Neural cell (in vitro differentiated cells): ENCODE results near the gene AIF1. TPM values are rescaled to one million over a fixed set of nuclear protein-coding genes. Genes with fewer than 3 reads are reported as not detected.

ENCODE experiments used
- H2AFZ ChIP-seq: fragments of 200-600, 300-800 bp; sonication (generic), shearing (Covaris generic); 2 replicates; pipeline ENCODE4 v1.6.0; 2014; ENCODE audit warnings: low read depth, mild to moderate bottlenecking, antibody characterized with exemption, low read length, moderate library complexity
- H3F3A ChIP-seq: fragments of 200-600 bp; shearing (Covaris generic); 2 replicates; pipeline ENCODE4 v1.6.1; 2016; ENCODE audit warnings: mild to moderate bottlenecking, moderate library complexity, mixed read lengths, antibody characterized with exemption, low read length; ENCODE audit not compliant: insufficient read depth, poor library complexity, severe bottlenecking
- H3K27ac ChIP-seq: fragments of 200-600, 300-800 bp; sonication (generic), shearing (Covaris generic); 2 replicates; pipeline ENCODE4 v1.5.1; 2014; ENCODE audit warnings: mild to moderate bottlenecking, low read length, moderate library complexity
- H3K27me3 ChIP-seq: fragments of 300-800, 200-600 bp; sonication (generic), shearing (Covaris generic); 2 replicates; pipeline ENCODE4 v1.6.0; 2014; ENCODE audit warnings: mild to moderate bottlenecking, low read depth, low read length, moderate library complexity; ENCODE audit not compliant: insufficient read depth
- H3K36me3 ChIP-seq: fragments of 300-800, 200-600 bp; sonication (generic), shearing (Covaris generic); 2 replicates; pipeline ENCODE4 v1.5.1; 2014; ENCODE audit warnings: mild to moderate bottlenecking, antibody characterized with exemption, low read length, moderate library complexity; ENCODE audit not compliant: insufficient read depth
- H3K4me2 ChIP-seq: fragments of 300-800, 200-600 bp; sonication (generic), shearing (Covaris generic); 2 replicates; pipeline ENCODE4 v1.6.0; 2014; ENCODE audit warnings: mild to moderate bottlenecking, low read length
- H3K4me3 ChIP-seq: fragments of 300-800, 200-600 bp; sonication (generic), shearing (Covaris generic); 2 replicates; pipeline ENCODE4 v1.5.1; 2014; ENCODE audit warnings: mild to moderate bottlenecking, low read length, moderate library complexity
- H3K79me2 ChIP-seq: fragments of 200-600 bp; shearing (Covaris generic); replicated peaks from 2 replicates; pipeline ENCODE4 v1.6.0; 2014; ENCODE audit warnings: mild to moderate bottlenecking, low read length, moderate library complexity; ENCODE audit not compliant: insufficient read depth
- H3K9ac ChIP-seq: fragments of 300-800, 200-600 bp; sonication (generic), shearing (Covaris generic); 2 replicates; pipeline ENCODE4 v1.6.1; 2016; ENCODE audit warnings: mild to moderate bottlenecking, low read length, mixed read lengths
- H3K9me2 ChIP-seq: fragments of 200-600 bp; shearing (Covaris generic); 2 replicates; pipeline ENCODE4 v1.6.1; 2016; ENCODE audit warnings: mild to moderate bottlenecking, low read length, mixed read lengths; ENCODE audit not compliant: insufficient read depth
- H3K9me3 ChIP-seq: fragments of 200-600, 300-800 bp; sonication (generic), shearing (Covaris generic); 2 replicates; pipeline ENCODE4 v1.6.1; 2016; ENCODE audit warnings: mild to moderate bottlenecking, mixed run types, low read length, moderate library complexity, mixed read lengths
- H4K20me1 ChIP-seq: fragments of 200-600 bp; shearing (Covaris generic); 2 replicates; pipeline ENCODE4 v1.6.1; 2016; ENCODE audit warnings: mild to moderate bottlenecking, mixed run types; ENCODE audit not compliant: insufficient read depth
- CTCF ChIP-seq: fragments of 450-650 bp; IDR thresholded peaks from 2 replicates; pipeline ENCODE4 v1.5.1; 2014; ENCODE audit warnings: antibody characterized with exemption, mild to moderate bottlenecking, moderate library complexity; ENCODE audit not compliant: poor library complexity, severe bottlenecking
- EP300 ChIP-seq: fragments of 450-650 bp; conservative IDR thresholded peaks from 2 replicates; pipeline ENCODE4 v1.6.1; 2014; ENCODE audit warnings: antibody characterized with exemption, mild to moderate bottlenecking, moderate library complexity; ENCODE audit not compliant: poor library complexity, severe bottlenecking
- EZH2 ChIP-seq: fragments of 200-600, 300-800 bp; shearing (Covaris generic), sonication (generic); IDR thresholded peaks from 2 replicates; pipeline ENCODE4 v1.6.1; 2014; ENCODE audit warnings: antibody characterized with exemption, low read length, borderline replicate concordance, mild to moderate bottlenecking; ENCODE audit not compliant: insufficient read depth, poor library complexity, severe bottlenecking
- MXI1 ChIP-seq: fragments of 450-650 bp; conservative IDR thresholded peaks from 2 replicates; pipeline ENCODE4 v1.6.1; 2014; ENCODE audit warnings: antibody characterized with exemption, mild to moderate bottlenecking; ENCODE audit not compliant: poor library complexity, severe bottlenecking
- POLR2AphosphoS5 ChIP-seq: IDR thresholded peaks from 2 replicates; pipeline ENCODE4 v1.6.1; 2012
- RAD21 ChIP-seq: fragments of 450-650 bp; conservative IDR thresholded peaks from 2 replicates; pipeline ENCODE4 v1.6.1; 2014; ENCODE audit warnings: antibody characterized with exemption, mild to moderate bottlenecking, moderate library complexity
- SMC3 ChIP-seq: fragments of 450-650 bp; conservative IDR thresholded peaks from 2 replicates; pipeline ENCODE4 v1.6.1; 2014; ENCODE audit warnings: antibody characterized with exemption, mild to moderate bottlenecking, moderate library complexity; ENCODE audit not compliant: poor library complexity
- TAF1 ChIP-seq: IDR thresholded peaks from 2 replicates; pipeline ENCODE4 v1.6.1; 2012; ENCODE audit warnings: low read depth
- polyA plus RNA-seq: library from polyadenylated mRNA; depleted of rRNA; stranded (reverse); fragments of >200 nt; gene quantifications from 2 replicates; pipeline ENCODE4 v1.2.3, GENCODE V29; 2014
- TF ChIP-seq, protein P1 (sequence below): IDR thresholded peaks from 2 replicates; pipeline ENCODE4 v1.6.1; 2012; ENCODE audit warnings: borderline replicate concordance

The AIF1 gene
- polyA plus RNA-seq, 1 donor from 2014 or later: not detected

- TF ChIP-seq CTCF (no peak), MXI1 (no peak), TAF1 (no peak)
These were observed 30.3 kb downstream of the AIF1 start (continued) for GRCh38 chr6:31645325-31645724.

GRCh38 chr6:31651602-31652191, 36.7 kb downstream of the AIF1 start:
- peak overlapping the region; percentile 98 for H3K27ac ChIP-seq
- peaks cover 31% of the 10 kb centered on the region for H3K79me2 ChIP-seq
- H3K9ac ChIP-seq: peak overlapping the region; percentile 90
- peak overlapping the region; percentile 99 for H3K4me2 ChIP-seq
- no peaks in the 10 kb centered on the region for H4K20me1 ChIP-seq
- no peaks in the 10 kb centered on the region for H3K9me2 ChIP-seq
- H3K9me3 ChIP-seq: no peaks in the 10 kb centered on the region
- no peak for TF ChIP-seq MXI1
- no peak for TF ChIP-seq EP300
- TF ChIP-seq POLR2AphosphoS5: peak; percentile 67
- TF ChIP-seq, protein P1, sequence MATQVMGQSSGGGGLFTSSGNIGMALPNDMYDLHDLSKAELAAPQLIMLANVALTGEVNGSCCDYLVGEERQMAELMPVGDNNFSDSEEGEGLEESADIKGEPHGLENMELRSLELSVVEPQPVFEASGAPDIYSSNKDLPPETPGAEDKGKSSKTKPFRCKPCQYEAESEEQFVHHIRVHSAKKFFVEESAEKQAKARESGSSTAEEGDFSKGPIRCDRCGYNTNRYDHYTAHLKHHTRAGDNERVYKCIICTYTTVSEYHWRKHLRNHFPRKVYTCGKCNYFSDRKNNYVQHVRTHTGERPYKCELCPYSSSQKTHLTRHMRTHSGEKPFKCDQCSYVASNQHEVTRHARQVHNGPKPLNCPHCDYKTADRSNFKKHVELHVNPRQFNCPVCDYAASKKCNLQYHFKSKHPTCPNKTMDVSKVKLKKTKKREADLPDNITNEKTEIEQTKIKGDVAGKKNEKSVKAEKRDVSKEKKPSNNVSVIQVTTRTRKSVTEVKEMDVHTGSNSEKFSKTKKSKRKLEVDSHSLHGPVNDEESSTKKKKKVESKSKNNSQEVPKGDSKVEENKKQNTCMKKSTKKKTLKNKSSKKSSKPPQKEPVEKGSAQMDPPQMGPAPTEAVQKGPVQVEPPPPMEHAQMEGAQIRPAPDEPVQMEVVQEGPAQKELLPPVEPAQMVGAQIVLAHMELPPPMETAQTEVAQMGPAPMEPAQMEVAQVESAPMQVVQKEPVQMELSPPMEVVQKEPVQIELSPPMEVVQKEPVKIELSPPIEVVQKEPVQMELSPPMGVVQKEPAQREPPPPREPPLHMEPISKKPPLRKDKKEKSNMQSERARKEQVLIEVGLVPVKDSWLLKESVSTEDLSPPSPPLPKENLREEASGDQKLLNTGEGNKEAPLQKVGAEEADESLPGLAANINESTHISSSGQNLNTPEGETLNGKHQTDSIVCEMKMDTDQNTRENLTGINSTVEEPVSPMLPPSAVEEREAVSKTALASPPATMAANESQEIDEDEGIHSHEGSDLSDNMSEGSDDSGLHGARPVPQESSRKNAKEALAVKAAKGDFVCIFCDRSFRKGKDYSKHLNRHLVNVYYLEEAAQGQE: peak; percentile 62
- TF ChIP-seq EZH2: no peak
- no peak for TF ChIP-seq CTCF
- no peak for TF ChIP-seq RAD21
- no peak for TF ChIP-seq SMC3
- peak; percentile 65 for TF ChIP-seq TAF1
- H3F3A ChIP-seq: peaks cover 3% of the 10 kb centered on the region
- peak overlapping the region; percentile 56 for H2AFZ ChIP-seq
- H3K27me3 ChIP-seq: no peaks in the 10 kb centered on the region
- no peaks in the 10 kb centered on the region for H3K36me3 ChIP-seq
- peak overlapping the region; percentile 72 for H3K4me3 ChIP-seq
